ENCODE data around the gene CASP10.

- TF ChIP-seq CTCF (IDR thresholded peaks at IDR 0.05): no peak
- TF ChIP-seq POLR2A (IDR thresholded peaks at IDR 0.05): no peak
Measured at GRCh38 chr2:201267278-201268030, 84.5 kb downstream of the CASP10 start.

Measured in Peyer's patch (tissue), 4 donors.